ENCODE measurements around the gene DCLK1. TPM values are rescaled to one million over a fixed set of nuclear protein-coding genes. Genes with fewer than 3 reads are reported as not detected.
A peak's percentile ranks its signal among the peaks of the same experiment; 100 is the strongest.

Gene DCLK1
- total RNA-seq, 4 donors from 2014 or later = 11.9 to 26.4 (median 15.5) TPM

DNA sequence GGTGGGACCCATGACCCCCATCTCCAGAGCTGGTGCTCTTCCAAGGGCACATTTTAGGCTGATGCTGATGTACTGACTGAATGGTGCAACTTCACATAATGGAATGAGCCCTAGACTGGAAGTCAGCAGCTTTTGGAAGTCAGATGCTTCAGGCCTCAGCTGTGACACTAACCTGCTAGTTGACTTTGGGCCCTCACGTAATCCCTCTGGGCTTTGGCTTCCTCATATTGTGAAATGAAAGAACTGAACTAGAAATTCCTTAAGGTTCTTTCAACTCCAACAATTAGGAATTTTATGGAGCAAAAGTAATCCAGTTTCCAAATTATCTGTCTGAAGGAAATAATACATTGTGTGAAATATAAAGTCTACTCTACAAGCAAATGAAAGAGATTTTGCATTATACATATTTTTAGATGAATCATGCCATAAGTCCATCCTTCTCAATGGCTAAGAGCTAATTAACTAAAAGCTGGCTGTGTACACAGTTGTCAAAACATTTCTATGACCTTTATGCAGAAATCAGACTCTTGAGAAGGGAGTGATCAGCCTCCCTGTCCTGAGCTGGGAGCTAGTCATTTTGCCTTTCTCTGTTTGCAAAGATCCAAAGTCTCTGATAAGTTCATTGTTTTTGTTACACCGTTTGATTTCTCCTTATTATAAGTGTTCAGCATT lies 204.2 kb downstream of the DCLK1 start:
- no peaks in the 10 kb centered on the region for H3K36me3 ChIP-seq
- H3K4me1 ChIP-seq = peaks cover 7 to 16% of the 10 kb centered on the region in 2 donors
- DNase-seq = no peak
- no peak for TF ChIP-seq POLR2A (IDR thresholded peaks at IDR 0.05)
- TF ChIP-seq CTCF (IDR thresholded peaks at IDR 0.05) = no peak
- no peaks in the 10 kb centered on the region for H3K27me3 ChIP-seq
- H3K27ac ChIP-seq = peak overlapping the region in 2 of 3 donors; percentile 23 to 41
- intact Hi-C loops (cut with DNase I) = no loop called here
- no peaks in the 10 kb centered on the region for H3K9me3 ChIP-seq
- 56 to 61% methylated on average over 2 of the region's 2 CpGs for WGBS, 2 donors
- H3K4me3 ChIP-seq (replicated peaks in 1 of 3) = no peak overlapping the region

DNA sequence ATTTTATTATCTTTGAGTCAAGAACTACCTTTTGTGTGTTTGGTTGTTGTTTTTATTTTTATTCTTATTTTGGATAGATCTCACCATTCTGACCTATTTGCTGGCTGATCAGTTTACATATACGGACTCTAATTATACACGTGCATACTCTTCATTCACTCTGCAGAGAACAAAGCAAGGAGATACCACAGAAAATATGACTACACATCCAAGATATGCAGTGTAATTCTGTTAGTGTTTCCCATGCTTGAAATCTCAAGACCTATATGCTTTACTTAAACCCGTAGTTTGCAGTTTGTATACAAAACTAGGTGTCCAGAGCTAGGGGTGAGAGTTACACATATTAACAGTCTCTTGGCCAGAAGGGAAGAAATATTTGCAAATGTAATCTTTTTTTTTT lies 205.5 kb downstream of the DCLK1 start:
- Histone ChIP-seq H3K4me1 (peaks cover 7 to 16% of the 10 kb centered on the region in 2 donors), H3K9me3 (no peaks in the 10 kb centered on the region), H3K4me3 (replicated peaks in 1 of 3) (no peak overlapping the region), H3K27ac (no peak overlapping the region), H3K36me3 (no peaks in the 10 kb centered on the region), H3K27me3 (no peaks in the 10 kb centered on the region)
- 88 to 91% methylated on average over 3 of the region's 3 CpGs for WGBS, 2 donors
- DNase-seq = no peak
- intact Hi-C loops (cut with DNase I) = no loop called here
- no peak for TF ChIP-seq CTCF (IDR thresholded peaks at IDR 0.05)
- TF ChIP-seq POLR2A (IDR thresholded peaks at IDR 0.05) = no peak

- H3K4me1 ChIP-seq = peaks cover 7 to 19% of the 10 kb centered on the region in 2 donors
- DNase-seq = no peak
- H3K36me3 ChIP-seq = no peaks in the 10 kb centered on the region
- no peak overlapping the region for H3K4me3 ChIP-seq (replicated peaks in 1 of 3)
- no peak overlapping the region for H3K27ac ChIP-seq
- no peak for TF ChIP-seq CTCF (IDR thresholded peaks at IDR 0.05)
- no peak for TF ChIP-seq POLR2A (IDR thresholded peaks at IDR 0.05)
- WGBS, 2 donors = 71 to 73% methylated on average over 3 of the region's 3 CpGs
- intact Hi-C loops (cut with DNase I) = no loop called here
- H3K9me3 ChIP-seq = no peaks in the 10 kb centered on the region
- no peaks in the 10 kb centered on the region for H3K27me3 ChIP-seq
These were observed 207.8 kb downstream of the DCLK1 start for GRCh38 chr13:35923347-35923746.

- no peak for TF ChIP-seq POLR2A (IDR thresholded peaks at IDR 0.05)
- no peak for TF ChIP-seq CTCF (IDR thresholded peaks at IDR 0.05)
- no peaks in the 10 kb centered on the region for H3K36me3 ChIP-seq
- H3K4me1 ChIP-seq = peaks cover 9 to 10% of the 10 kb centered on the region in 2 donors
- WGBS, 2 donors = 88% methylated on average over 7 of the region's 7 CpGs
- no peak overlapping the region for H3K4me3 ChIP-seq (replicated peaks in 1 of 3)
- intact Hi-C loops (cut with DNase I) = no loop called here
- H3K9me3 ChIP-seq = no peaks in the 10 kb centered on the region
- DNase-seq = no peak
- H3K27me3 ChIP-seq = no peaks in the 10 kb centered on the region
- no peak overlapping the region for H3K27ac ChIP-seq
These were observed 210.4 kb downstream of the DCLK1 start for GRCh38 chr13:35920816-35921215.

GRCh38 chr13:35917942-35918645 lies 213.1 kb downstream of the DCLK1 start:
- Histone ChIP-seq H3K27me3 (no peaks in the 10 kb centered on the region), H3K4me3 (replicated peaks in 1 of 3) (peak overlapping the region in 1 of 3 donors; percentile 2), H3K36me3 (no peaks in the 10 kb centered on the region), H3K27ac (peak overlapping the region in 2 of 3 donors; percentile 38 to 55), H3K4me1 (peaks cover 9 to 10% of the 10 kb centered on the region in 2 donors), H3K9me3 (no peaks in the 10 kb centered on the region)
- intact Hi-C loops (cut with DNase I) = no loop called here
- DNase-seq = no peak
- TF ChIP-seq CTCF (IDR thresholded peaks at IDR 0.05) (no peak), POLR2A (IDR thresholded peaks at IDR 0.05) (no peak)
- 74 to 79% methylated on average over 8 of the region's 8 CpGs for WGBS, 2 donors
